Keratinocyte (primary cell): Measurements from ENCODE around the gene TMBIM6. TPM values are rescaled to one million over a fixed set of nuclear protein-coding genes. Genes with fewer than 3 reads are reported as not detected.

Experiments used
- DNase-seq: peaks from one replicate; pipeline ENCODE4 v3.0.0-alpha.2; 2011; ENCODE audit warnings: low read depth, missing footprints, low spot score
- FAIRE-seq: peaks from 2 replicates; lab custom pipeline; 2011; peaks lifted over from hg19 to GRCh38; lab: Jason Lieb, UNC
- H2AFZ ChIP-seq: 2 replicates; pipeline ENCODE4 v1.6.0; 2012; ENCODE audit warnings: low read length, control low read depth, inconsistent platforms; ENCODE audit not compliant: control insufficient read depth
- H3K27ac ChIP-seq: 2 replicates; pipeline ENCODE4 v1.5.1; 2011; ENCODE audit warnings: low read length; ENCODE audit not compliant: control insufficient read depth, insufficient read depth
- H3K27me3 ChIP-seq: 3 replicates; pipeline ENCODE4 v1.6.0; 2011; ENCODE audit warnings: low read length; ENCODE audit not compliant: control insufficient read depth, insufficient read depth; ENCODE audit errors: extremely low read depth
- H3K36me3 ChIP-seq, 2 experiments: 2 replicates in 1 of 2; 3 replicates in 1 of 2; pipeline ENCODE4 v1.5.1; 2011; ENCODE audit warnings: low read length in 2 of 2, mild to moderate bottlenecking in 1 of 2; ENCODE audit not compliant: control insufficient read depth in 2 of 2, insufficient read depth in 2 of 2; ENCODE audit errors: extremely low read depth in 1 of 2
- H3K4me1 ChIP-seq: 3 replicates; pipeline ENCODE4 v1.5.1; 2011; ENCODE audit warnings: low read length; ENCODE audit not compliant: control insufficient read depth, insufficient read depth; ENCODE audit errors: extremely low read depth
- H3K4me2 ChIP-seq: 3 replicates; pipeline ENCODE4 v1.6.0; 2011; ENCODE audit warnings: low read depth, low read length; ENCODE audit not compliant: control insufficient read depth, insufficient read depth; ENCODE audit errors: extremely low read depth
- H3K4me3 ChIP-seq, 3 experiments: fragments of 200-600 bp in 1 of 3; sonication (generic) in 1 of 3; 2 replicates in 2 of 3; 3 replicates in 1 of 3; pipeline ENCODE4 v1.5.1; 2011 to 2016; ENCODE audit warnings: low read length in 3 of 3, mild to moderate bottlenecking in 3 of 3, control low read depth in 2 of 3, inconsistent platforms in 1 of 3, low read depth in 1 of 3, mixed read lengths in 1 of 3, mixed run types in 1 of 3, moderate library complexity in 1 of 3; ENCODE audit not compliant: control insufficient read depth in 2 of 3, insufficient read depth in 2 of 3; ENCODE audit errors: extremely low read depth in 1 of 3
- H3K79me2 ChIP-seq: 2 replicates; pipeline ENCODE4 v1.6.0; 2012; ENCODE audit warnings: low read length; ENCODE audit not compliant: control insufficient read depth, insufficient read depth
- H3K9ac ChIP-seq: 3 replicates; pipeline ENCODE4 v1.6.0; 2011; ENCODE audit warnings: low read length; ENCODE audit not compliant: control insufficient read depth, insufficient read depth; ENCODE audit errors: extremely low read depth
- H3K9me1 ChIP-seq: 3 replicates; pipeline ENCODE4 v1.6.0; 2011; ENCODE audit warnings: low read length; ENCODE audit not compliant: control insufficient read depth, insufficient read depth; ENCODE audit errors: extremely low read depth
- H3K9me3 ChIP-seq: 2 replicates; pipeline ENCODE4 v1.5.1; 2012; ENCODE audit warnings: low read depth, low read length; ENCODE audit not compliant: control insufficient read depth
- H4K20me1 ChIP-seq: 3 replicates; pipeline ENCODE4 v1.6.0; 2011; ENCODE audit warnings: low read length; ENCODE audit not compliant: control insufficient read depth, insufficient read depth; ENCODE audit errors: extremely low read depth
- EZH2 ChIP-seq: IDR thresholded peaks from one replicate; pipeline ENCODE4 v1.6.1; 2012; ENCODE audit warnings: inconsistent platforms, mild to moderate bottlenecking, low read length, moderate library complexity
- dilution Hi-C: fragments of 300-500 bp; cut with MboI; formaldehyde crosslinking; loops from one replicate; pipeline ENCODE4 v1.7.0; 2020; ENCODE audit warnings: low sequenced_read_pairs; ENCODE audit not compliant: extremely low pct_ligation_motif_present
- polyA plus RNA-seq, 5 experiments: library from polyadenylated mRNA; depleted of rRNA in 3 of 5; stranded (reverse) in 3 of 5; stranded (forward) in 1 of 5; unstranded in 1 of 5; fragments of >200 nt; gene quantifications; 1 replicate in 1 of 5; 2 replicates in 3 of 5; 3 replicates in 1 of 5; pipeline versions ENCODE4 v1.2.1 to v1.2.3, GENCODE V29; 2011 to 2012; ENCODE audit warnings: missing spikeins in 2 of 5, low read depth in 1 of 5, low replicate concordance in 1 of 5
- TF ChIP-seq, protein P1 (sequence below), 3 experiments: IDR thresholded peaks in 1 of 3; conservative IDR thresholded peaks in 1 of 3; optimal IDR thresholded peaks in 1 of 3; 2 replicates in 2 of 3; 3 replicates in 1 of 3; pipeline versions ENCODE3 to v1.5.1; 2011; ENCODE audit warnings: low read length in 3 of 3, mild to moderate bottlenecking in 3 of 3, moderate library complexity in 2 of 3, control low read depth in 1 of 3, inconsistent platforms in 1 of 3; ENCODE audit not compliant: insufficient read depth in 2 of 3; ENCODE audit errors: extremely low read depth in 1 of 3

TMBIM6 gene
- polyA plus RNA-seq, 1 donor (not counting 4 experiments of a cell fraction or from before 2014, with no cell fraction given), result 668 TPM

DNA sequence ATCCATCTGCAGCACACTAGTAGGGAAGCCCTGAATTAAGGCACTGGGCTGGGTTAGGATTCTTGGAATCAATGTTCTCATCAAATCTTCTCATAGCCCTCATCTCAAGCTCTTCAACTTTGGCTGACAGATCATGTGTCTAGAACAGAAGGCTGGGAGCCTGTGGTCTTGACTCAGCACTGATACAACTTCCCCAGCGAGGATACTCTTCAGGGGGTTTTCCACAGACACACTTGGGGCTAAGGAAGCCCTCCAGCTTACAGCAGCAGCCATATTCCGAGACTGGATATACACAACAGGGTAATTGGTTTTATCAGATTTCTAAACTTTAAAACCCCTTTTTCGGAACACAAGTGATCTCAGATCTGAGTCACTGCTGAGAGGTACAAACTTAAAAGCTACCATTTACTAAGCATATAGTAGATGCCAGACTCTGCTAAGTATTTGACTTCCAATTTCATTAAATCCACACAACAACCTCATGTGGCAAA is 37.7 kb upstream of the TMBIM6 start:
- dilution Hi-C loops, result no loop called here
- H3K9ac ChIP-seq, result no peak overlapping the region
- DNase-seq, result no peak

DNA sequence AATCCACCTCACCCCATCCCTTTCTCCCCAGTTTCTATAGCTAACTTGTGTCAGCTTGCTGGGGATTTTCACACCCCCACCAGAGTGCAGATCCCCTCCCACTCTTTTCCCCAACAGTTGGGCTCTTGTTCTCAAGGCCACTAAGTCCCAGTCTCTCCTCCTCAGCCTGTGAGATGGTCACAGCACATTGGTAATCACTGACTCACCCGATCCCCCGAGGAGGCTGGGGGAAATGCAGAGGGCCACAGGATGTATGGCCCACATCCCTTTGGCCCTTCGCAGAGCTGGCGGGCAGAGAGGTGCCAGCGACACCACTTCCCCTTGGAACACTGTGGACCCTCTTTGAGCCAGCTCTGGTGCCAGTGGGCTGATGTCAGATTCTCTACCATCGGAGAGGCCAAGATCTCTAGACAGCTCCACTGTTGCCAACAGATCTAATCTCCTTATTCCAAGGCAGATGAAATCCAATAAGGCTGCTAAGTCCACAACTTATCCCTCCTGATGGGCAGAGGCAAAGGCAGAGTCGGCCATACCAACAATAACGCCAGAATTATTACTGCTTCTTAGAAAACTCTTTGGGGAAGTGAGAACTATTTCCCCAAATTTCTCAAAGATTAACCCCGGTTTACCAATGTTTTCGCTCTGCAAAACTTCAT is 35.8 kb upstream of the TMBIM6 start:
- no peak overlapping the region for H3K4me2 ChIP-seq

More for the DNA sequence above, 37.7 kb upstream of the TMBIM6 start:
- Histone ChIP-seq H3K36me3 (no peaks in the 10 kb centered on the region), H4K20me1 (no peaks in the 10 kb centered on the region), H3K9me3 (no peaks in the 10 kb centered on the region), H3K27me3 (peaks cover 30% of the 10 kb centered on the region), H3K27ac (no peak overlapping the region), H2AFZ (no peak overlapping the region), H3K9me1 (no peaks in the 10 kb centered on the region), H3K4me3 (no peak overlapping the region), H3K79me2 (no peaks in the 10 kb centered on the region), H3K4me2 (no peak overlapping the region), H3K4me1 (no peaks in the 10 kb centered on the region)
- TF ChIP-seq EZH2, result no peak
- TF ChIP-seq, protein P1, sequence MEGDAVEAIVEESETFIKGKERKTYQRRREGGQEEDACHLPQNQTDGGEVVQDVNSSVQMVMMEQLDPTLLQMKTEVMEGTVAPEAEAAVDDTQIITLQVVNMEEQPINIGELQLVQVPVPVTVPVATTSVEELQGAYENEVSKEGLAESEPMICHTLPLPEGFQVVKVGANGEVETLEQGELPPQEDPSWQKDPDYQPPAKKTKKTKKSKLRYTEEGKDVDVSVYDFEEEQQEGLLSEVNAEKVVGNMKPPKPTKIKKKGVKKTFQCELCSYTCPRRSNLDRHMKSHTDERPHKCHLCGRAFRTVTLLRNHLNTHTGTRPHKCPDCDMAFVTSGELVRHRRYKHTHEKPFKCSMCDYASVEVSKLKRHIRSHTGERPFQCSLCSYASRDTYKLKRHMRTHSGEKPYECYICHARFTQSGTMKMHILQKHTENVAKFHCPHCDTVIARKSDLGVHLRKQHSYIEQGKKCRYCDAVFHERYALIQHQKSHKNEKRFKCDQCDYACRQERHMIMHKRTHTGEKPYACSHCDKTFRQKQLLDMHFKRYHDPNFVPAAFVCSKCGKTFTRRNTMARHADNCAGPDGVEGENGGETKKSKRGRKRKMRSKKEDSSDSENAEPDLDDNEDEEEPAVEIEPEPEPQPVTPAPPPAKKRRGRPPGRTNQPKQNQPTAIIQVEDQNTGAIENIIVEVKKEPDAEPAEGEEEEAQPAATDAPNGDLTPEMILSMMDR (optimal IDR thresholded peaks at IDR 0.05 in 1 of 3, IDR thresholded peaks at IDR 0.05 in 1 of 3, conservative IDR thresholded peaks at IDR 0.05 in 1 of 3; ENCODE audit: extremely low read depth in 1 of 3, insufficient read depth in 2 of 3, low read length in 3 of 3), result no peak
- FAIRE-seq, result no peak

More for the DNA sequence above, 35.8 kb upstream of the TMBIM6 start:
- Histone ChIP-seq H3K9ac (no peak overlapping the region), H3K27ac (no peak overlapping the region), H3K9me1 (no peaks in the 10 kb centered on the region), H3K36me3 (no peaks in the 10 kb centered on the region), H3K4me1 (no peaks in the 10 kb centered on the region), H3K27me3 (peaks cover 44% of the 10 kb centered on the region), H4K20me1 (no peaks in the 10 kb centered on the region), H3K9me3 (no peaks in the 10 kb centered on the region), H3K4me3 (no peak overlapping the region), H2AFZ (no peak overlapping the region), H3K79me2 (no peaks in the 10 kb centered on the region)
- FAIRE-seq (no peak), DNase-seq (no peak)
- dilution Hi-C loops, result no loop called here
- TF ChIP-seq, protein P1 (optimal IDR thresholded peaks at IDR 0.05 in 1 of 3, IDR thresholded peaks at IDR 0.05 in 1 of 3, conservative IDR thresholded peaks at IDR 0.05 in 1 of 3; ENCODE audit: extremely low read depth in 1 of 3, insufficient read depth in 2 of 3, low read length in 3 of 3), result no peak
- no peak for TF ChIP-seq EZH2
